Measurements from ENCODE around the gene MRPL3.

DNA sequence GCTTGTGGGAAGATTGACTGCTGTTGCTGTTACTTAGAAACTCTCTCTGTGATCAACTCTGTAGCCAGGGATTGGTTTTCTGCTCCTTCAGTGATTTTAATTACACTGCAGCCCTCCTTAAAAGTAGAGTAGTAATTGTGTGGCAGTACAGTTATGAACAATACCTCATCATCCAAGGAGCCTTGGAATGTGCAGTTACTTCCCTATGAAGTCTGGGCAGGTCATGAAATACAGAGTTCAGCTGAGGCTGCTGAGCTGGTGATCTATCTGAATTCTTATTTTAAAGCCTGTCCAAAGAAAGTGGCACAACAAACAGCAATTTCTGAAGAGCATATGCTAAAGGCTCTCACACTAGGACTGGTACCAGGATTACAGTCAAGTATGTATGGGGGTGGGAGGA is 37.4 kb upstream of the MRPL3 start:
- TF ChIP-seq, protein P1, sequence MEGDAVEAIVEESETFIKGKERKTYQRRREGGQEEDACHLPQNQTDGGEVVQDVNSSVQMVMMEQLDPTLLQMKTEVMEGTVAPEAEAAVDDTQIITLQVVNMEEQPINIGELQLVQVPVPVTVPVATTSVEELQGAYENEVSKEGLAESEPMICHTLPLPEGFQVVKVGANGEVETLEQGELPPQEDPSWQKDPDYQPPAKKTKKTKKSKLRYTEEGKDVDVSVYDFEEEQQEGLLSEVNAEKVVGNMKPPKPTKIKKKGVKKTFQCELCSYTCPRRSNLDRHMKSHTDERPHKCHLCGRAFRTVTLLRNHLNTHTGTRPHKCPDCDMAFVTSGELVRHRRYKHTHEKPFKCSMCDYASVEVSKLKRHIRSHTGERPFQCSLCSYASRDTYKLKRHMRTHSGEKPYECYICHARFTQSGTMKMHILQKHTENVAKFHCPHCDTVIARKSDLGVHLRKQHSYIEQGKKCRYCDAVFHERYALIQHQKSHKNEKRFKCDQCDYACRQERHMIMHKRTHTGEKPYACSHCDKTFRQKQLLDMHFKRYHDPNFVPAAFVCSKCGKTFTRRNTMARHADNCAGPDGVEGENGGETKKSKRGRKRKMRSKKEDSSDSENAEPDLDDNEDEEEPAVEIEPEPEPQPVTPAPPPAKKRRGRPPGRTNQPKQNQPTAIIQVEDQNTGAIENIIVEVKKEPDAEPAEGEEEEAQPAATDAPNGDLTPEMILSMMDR (IDR thresholded peaks at IDR 0.05) = no peak
- no peak for TF ChIP-seq POLR2A (IDR thresholded peaks at IDR 0.05)
